ENCODE measurements around the gene LRRC32.

- TF ChIP-seq CTCF (IDR thresholded peaks at IDR 0.05), result no peak
- no peak for TF ChIP-seq EP300 (IDR thresholded peaks at IDR 0.05)
These were observed 39.8 kb downstream of the LRRC32 start for GRCh38 chr11:76630600-76631281.
